ENCODE data around the gene COPZ2. TPM values are rescaled to one million over a fixed set of nuclear protein-coding genes. Genes with fewer than 3 reads are reported as not detected.

The COPZ2 gene
- total RNA-seq, 4 donors from 2014 or later: 58.1 to 73.9 (median 64.1) TPM

GRCh38 chr17:48045316-48046001, 7.9 kb upstream of the COPZ2 start:
- TF ChIP-seq EP300 (IDR thresholded peaks at IDR 0.05) (no peak), POLR2AphosphoS5 (IDR thresholded peaks at IDR 0.05) (no peak), POLR2A (IDR thresholded peaks at IDR 0.05; ENCODE audit: low read depth) (no peak), CTCF (IDR thresholded peaks at IDR 0.05) (no peak)
- intact Hi-C loops (cut with DNase I): no loop called here
- Histone ChIP-seq H3K4me1 (peaks cover 17 to 36% (median 33%) of the 10 kb centered on the region in 4 donors), H3K36me3 (no peaks in the 10 kb centered on the region), H3K9me3 (no peaks in the 10 kb centered on the region), H3K27ac (replicated peaks in 1 of 4) (peak overlapping the region in 1 of 4 donors; percentile 20), H3K27me3 (no peaks in the 10 kb centered on the region), H3K4me3 (no peak overlapping the region)
- DNase-seq (ENCODE audit: extremely low spot score): no peak
- 55% methylated on average over 8 of the region's 8 CpGs for WGBS

GRCh38 chr17:48044851-48045250, 7.3 kb upstream of the COPZ2 start:
- DNase-seq (ENCODE audit: extremely low spot score): no peak
- H3K9me3 ChIP-seq: no peaks in the 10 kb centered on the region
- 86% methylated on average over 4 of the region's 4 CpGs for WGBS
- no peak overlapping the region for H3K4me3 ChIP-seq
- intact Hi-C loops (cut with DNase I): no loop called here
- peaks cover 11 to 30% (median 27%) of the 10 kb centered on the region in 4 donors for H3K4me1 ChIP-seq
- H3K36me3 ChIP-seq: no peaks in the 10 kb centered on the region
- TF ChIP-seq CTCF (IDR thresholded peaks at IDR 0.05): no peak
- TF ChIP-seq POLR2A (IDR thresholded peaks at IDR 0.05; ENCODE audit: low read depth): no peak
- TF ChIP-seq EP300 (IDR thresholded peaks at IDR 0.05): no peak
- TF ChIP-seq POLR2AphosphoS5 (IDR thresholded peaks at IDR 0.05): no peak
- no peak overlapping the region for H3K27ac ChIP-seq (replicated peaks in 1 of 4)
- no peaks in the 10 kb centered on the region for H3K27me3 ChIP-seq

- H3K27ac ChIP-seq (replicated peaks in 1 of 4): no peak overlapping the region
- intact Hi-C loops (cut with DNase I): no loop called here
- TF ChIP-seq POLR2AphosphoS5 (IDR thresholded peaks at IDR 0.05) (no peak), CTCF (IDR thresholded peaks at IDR 0.05) (no peak), EP300 (IDR thresholded peaks at IDR 0.05) (no peak), POLR2A (IDR thresholded peaks at IDR 0.05; ENCODE audit: low read depth) (no peak)
- DNase-seq (ENCODE audit: extremely low spot score): no peak
- H3K4me3 ChIP-seq: no peak overlapping the region
- H3K36me3 ChIP-seq: no peaks in the 10 kb centered on the region
- peaks cover 11 to 24% (median 21%) of the 10 kb centered on the region in 4 donors for H3K4me1 ChIP-seq
- 100% methylated on average over 2 of the region's 2 CpGs for WGBS
- H3K27me3 ChIP-seq: no peaks in the 10 kb centered on the region
- no peaks in the 10 kb centered on the region for H3K9me3 ChIP-seq
Measured at GRCh38 chr17:48043176-48043575, 5.6 kb upstream of the COPZ2 start.

GRCh38 chr17:48038687-48039086, 1.1 kb upstream of the COPZ2 start:
- intact Hi-C loops (cut with DNase I): no loop called here
- no peak for DNase-seq (ENCODE audit: extremely low spot score)
- Histone ChIP-seq H3K27me3 (no peaks in the 10 kb centered on the region), H3K27ac (replicated peaks in 1 of 4) (no peak overlapping the region), H3K9me3 (no peaks in the 10 kb centered on the region), H3K4me1 (peaks cover 11 to 18% (median 16%) of the 10 kb centered on the region in 4 donors), H3K4me3 (no peak overlapping the region), H3K36me3 (no peaks in the 10 kb centered on the region)
- TF ChIP-seq POLR2A (IDR thresholded peaks at IDR 0.05; ENCODE audit: low read depth): no peak
- TF ChIP-seq EP300 (IDR thresholded peaks at IDR 0.05): no peak
- no peak for TF ChIP-seq CTCF (IDR thresholded peaks at IDR 0.05)
- no peak for TF ChIP-seq POLR2AphosphoS5 (IDR thresholded peaks at IDR 0.05)
- 87% methylated on average over 2 of the region's 2 CpGs for WGBS
